HG03571 (cell line): Measurements from ENCODE around the gene NFKB1.

Source experiments
- ATAC-seq: cut with Tn5 transposase; IDR thresholded peaks from one replicate; pipeline ENCODE4 v1.9.1; 2021; ENCODE audit not compliant: unreplicated experiment

The NFKB1 gene

DNA sequence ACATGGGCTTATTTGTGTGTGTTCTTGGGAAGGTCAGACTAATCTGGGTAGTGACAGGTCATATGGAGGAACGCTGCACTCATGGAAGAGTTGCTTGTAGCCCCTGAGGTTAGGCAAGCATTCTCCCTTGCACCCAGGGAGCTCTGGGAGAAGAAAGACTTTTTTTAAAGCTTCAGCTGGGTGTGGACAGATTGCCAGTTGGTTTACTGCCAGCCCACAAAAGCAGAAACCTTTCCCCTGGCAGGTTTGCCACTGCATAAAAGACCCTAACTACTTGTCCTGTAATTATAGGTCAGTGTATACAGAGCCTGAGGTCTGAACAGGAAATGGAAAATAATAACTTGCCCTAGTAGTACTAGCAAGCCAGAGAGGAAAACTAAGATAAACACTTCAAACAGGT, 7.4 kb upstream of the NFKB1 start:
- no peak for ATAC-seq

GRCh38 chr4:102494603-102495002, 6.6 kb upstream of the NFKB1 start:
- no peak for ATAC-seq

DNA sequence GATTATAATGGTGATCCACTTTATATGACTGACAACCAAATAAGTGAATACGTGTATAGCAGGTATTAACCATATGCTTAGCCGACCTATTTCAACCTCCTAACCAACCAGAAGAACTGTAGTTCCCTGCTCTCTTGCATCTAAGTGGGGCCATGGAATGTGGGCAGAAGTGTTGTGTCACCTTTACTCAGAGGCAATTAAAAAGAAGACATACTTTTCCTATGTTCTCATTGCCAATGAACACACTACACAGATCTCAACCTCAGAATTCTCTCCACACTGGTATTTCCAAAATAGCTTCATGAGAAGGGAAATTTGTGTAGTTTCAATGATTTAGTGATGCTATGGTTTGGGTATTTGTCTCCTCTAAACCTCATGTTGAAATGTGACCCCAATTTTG, 3.2 kb upstream of the NFKB1 start:
- ATAC-seq, result no peak

DNA sequence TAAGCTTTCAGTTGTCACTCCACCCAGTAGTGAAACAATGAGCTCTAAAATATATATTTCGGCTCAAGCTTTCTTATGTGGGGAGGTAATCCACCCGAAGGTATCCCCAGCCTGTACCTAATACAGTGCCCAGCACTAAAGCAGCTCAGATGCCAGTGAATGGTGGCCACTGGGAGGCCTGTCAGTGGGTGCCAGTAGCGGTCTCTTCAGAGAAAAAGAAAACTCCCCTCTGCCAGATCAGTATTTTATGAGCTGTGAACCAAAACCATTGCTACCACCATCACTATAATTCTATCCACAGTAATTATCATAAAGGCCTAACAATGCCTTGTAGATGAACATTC, 835 bp upstream of the NFKB1 start:
- peak; percentile 19 for ATAC-seq

- peak; percentile 38 for ATAC-seq
These were observed 213 bp downstream of the NFKB1 start for GRCh38 chr4:102501447-102501696.

GRCh38 chr4:102502543-102502818, 1.3 kb downstream of the NFKB1 start:
- ATAC-seq, result no peak

GRCh38 chr4:102503301-102503746, 2.2 kb downstream of the NFKB1 start:
- ATAC-seq, result no peak

DNA sequence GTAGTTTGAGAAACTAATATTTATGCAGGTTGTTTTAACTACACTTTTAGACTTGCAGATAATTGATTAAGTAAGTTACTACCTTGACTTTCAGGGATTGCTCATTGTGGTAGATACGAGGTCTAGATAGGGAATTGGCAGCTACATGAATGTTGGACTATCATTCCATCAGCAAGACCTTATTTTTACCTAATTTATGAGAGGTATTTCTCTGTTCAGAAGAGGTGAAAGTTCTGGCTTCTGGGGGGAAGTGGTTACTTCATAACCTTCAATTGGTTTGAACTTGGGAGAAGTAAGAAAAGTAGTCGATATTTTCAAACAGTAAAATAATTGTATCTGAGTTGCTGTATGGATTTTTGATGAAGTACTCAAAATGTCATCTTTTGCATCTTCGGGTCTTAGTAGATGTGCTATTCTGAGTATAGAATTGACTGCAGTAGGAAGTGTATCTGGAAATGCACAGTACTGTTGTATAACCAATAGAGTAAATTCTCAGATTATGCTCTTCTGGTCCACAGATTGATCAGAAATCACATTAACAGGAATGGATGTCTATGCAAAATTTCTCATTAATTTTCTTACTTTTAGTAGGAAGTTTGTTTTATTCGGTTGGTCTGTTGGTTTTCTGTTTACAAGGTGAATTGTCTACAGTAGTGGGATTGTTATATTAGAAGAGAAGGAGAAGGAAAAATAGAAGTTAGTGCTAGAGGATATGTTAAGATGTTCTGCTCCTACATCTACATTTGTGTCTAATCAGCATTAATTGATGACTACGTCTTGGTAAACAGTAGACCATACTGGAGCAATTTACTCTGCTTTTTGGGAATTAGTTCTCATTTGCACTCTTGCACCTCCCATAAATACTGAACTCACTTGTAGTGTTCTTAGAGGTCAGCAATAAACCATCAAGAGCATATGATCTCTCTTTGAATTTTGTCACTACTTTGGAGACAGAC, 3.0 kb downstream of the NFKB1 start:
- no peak for ATAC-seq

- ATAC-seq, result no peak
These were observed 3.8 kb downstream of the NFKB1 start for GRCh38 chr4:102504941-102505340.

DNA sequence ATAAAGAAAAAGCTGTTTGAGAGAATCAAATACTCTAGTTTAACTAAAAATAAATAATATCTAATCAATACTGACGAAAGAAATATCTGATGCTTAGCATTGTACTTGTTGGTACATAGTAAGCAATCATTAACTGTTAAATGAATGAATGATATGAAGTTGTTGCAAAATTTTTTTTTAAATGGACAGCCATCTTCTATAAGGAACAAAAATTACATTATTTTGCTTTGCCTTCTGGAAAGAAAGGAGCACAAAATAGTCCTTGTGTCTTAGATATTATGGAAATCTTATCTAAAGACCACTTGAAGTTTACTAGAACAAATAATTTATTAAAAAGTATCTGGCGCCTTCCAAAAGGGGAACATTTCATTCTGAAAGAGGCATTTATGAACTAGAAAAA, 4.5 kb downstream of the NFKB1 start:
- ATAC-seq, result no peak

- ATAC-seq, result no peak
These were observed 5.4 kb downstream of the NFKB1 start for GRCh38 chr4:102506523-102506922.

GRCh38 chr4:102511830-102512605, 10.9 kb downstream of the NFKB1 start:
- no peak for ATAC-seq

DNA sequence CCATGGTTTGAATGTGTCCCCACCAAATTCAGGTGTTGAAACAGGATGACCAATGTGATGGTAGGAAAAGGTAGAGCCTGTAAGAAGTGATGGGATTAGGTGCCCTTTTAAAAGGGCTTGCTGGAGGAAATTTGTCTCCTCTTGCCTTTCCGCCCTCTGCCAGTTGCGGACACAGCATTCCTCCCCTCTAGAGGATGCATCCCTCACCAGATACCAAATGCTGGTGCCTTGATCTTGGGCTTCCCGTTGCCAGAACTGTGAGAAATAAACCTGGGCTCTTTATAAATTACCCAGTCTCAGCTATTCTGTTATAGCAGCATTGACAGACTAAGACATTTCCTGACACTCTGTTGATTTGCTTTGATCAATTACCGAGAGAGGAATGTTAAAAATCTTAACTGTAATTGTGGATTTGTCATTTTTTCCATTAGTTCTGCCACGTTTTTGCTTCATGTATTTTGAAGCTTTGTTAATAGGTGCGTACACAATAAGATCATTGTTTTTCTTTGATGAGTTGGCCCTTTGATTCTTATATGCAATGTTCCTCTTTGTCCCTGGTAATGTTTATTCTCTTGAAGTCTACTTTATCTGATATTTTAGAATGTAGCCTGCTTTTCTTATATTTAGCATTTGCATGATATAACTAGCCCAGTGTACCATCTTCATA, 13.3 kb downstream of the NFKB1 start:
- ATAC-seq, result no peak

- ATAC-seq, result no peak
These were observed 16.6 kb downstream of the NFKB1 start for GRCh38 chr4:102517753-102518152.

GRCh38 chr4:102518703-102519131, 17.6 kb downstream of the NFKB1 start:
- no peak for ATAC-seq

DNA sequence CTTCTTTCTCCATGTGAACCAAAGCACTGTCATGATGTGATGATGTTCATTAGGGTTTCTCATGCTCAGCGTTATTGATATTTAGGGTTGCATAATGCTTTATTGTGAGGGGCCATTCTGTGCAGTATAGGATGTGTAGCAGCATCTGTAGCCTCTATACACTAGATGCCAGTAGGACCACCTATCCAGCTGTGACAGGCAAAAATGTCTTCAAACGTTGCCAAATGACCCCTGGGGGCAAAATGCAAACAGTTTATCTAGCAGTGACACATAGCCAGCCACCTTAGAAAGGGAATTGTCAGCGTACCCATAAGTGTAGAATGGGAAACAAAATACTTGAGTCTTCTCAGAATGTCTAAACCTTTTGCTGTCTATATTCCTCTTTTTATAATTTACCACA, 18.8 kb downstream of the NFKB1 start:
- ATAC-seq, result no peak

GRCh38 chr4:102521570-102521969, 20.4 kb downstream of the NFKB1 start:
- ATAC-seq, result no peak

DNA sequence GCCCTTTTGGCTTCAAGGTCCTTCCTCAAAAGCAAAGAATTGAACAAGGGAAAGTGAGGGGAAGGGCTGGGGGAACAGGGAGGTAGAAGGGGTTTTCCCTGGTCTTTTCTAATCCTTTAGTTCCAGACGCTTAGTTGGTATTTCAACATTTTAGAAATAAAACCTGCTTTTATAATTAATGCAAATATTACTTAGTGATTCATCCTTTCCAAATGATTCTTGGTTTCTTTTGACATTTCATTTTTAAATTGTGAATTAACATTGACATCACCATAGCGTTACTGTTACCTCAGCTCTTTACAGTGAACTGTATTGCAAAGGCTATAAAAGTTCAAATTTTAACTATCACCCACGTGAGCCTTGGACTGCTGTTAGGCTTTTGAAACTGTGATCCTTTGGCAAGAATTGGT, 20.9 kb downstream of the NFKB1 start:
- no peak for ATAC-seq

DNA sequence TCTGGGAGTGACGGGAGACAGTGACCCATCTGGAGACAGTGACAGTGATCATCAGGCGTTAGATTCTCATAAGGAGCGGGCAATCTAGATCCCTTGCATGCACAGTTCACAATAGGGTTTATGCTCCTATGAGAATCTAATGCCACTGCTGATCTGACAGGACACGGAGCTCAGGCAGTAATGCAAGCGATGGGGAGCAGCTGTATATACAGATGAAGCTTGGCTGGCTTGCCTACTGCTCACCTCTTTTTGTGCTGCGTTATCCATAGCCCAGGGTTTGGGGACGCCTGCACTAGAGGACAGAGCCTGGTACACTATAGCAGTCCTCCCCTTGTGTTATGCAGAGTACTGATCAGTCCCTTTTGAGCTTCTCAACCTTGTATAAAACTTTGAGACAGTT, 23.5 kb downstream of the NFKB1 start:
- ATAC-seq, result no peak

GRCh38 chr4:102525097-102525496, 23.9 kb downstream of the NFKB1 start:
- ATAC-seq, result no peak

GRCh38 chr4:102525504-102525903, 24.3 kb downstream of the NFKB1 start:
- ATAC-seq, result no peak

DNA sequence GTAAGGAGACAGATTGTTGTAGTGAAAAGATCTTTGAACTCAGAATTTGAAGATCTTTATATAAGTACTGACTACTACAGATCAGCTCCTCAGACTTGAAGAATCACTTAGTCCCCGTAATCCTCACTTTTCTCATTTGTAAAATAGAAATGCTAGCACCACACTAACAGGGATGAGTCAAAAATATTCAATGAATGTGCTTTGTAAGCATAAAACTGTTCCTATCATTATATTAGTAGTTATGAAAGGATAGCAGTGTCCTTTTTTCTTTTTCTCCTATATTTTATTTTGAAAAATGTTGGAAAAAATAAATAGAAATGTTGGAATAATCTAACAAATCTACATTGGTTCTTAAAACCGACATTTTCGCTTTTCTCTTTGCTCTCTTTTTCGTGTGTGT, 25.4 kb downstream of the NFKB1 start:
- no peak for ATAC-seq
